LNCAP (cell line): ENCODE data around the gene STK17A.

Source experiments
- TF ChIP-seq, protein P1 (sequence below): fragments of 450-650 bp; IDR thresholded peaks from 2 replicates; pipeline ENCODE4 v1.5.1; 2017; ENCODE audit warnings: mild to moderate bottlenecking

The STK17A gene

DNA sequence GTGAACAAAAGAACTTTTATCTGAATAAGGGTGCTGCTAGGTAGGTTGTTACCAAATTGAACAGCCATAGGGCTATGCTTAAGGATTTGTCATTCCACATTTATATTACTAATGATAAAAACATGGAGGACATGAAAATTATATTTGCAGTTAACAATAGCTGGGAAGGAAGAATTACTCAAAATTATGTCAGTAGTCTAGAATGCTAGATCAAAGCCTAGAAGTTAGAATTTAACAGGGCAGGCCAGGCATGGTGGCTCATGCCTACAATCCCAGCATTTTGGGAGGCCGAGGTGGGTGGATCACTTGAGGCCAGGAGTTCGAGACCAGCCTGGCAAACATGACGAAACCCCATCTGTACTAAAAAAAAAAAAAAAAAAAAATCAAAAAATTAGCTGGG is 9.4 kb downstream of the STK17A start:
- TF ChIP-seq, protein P1, sequence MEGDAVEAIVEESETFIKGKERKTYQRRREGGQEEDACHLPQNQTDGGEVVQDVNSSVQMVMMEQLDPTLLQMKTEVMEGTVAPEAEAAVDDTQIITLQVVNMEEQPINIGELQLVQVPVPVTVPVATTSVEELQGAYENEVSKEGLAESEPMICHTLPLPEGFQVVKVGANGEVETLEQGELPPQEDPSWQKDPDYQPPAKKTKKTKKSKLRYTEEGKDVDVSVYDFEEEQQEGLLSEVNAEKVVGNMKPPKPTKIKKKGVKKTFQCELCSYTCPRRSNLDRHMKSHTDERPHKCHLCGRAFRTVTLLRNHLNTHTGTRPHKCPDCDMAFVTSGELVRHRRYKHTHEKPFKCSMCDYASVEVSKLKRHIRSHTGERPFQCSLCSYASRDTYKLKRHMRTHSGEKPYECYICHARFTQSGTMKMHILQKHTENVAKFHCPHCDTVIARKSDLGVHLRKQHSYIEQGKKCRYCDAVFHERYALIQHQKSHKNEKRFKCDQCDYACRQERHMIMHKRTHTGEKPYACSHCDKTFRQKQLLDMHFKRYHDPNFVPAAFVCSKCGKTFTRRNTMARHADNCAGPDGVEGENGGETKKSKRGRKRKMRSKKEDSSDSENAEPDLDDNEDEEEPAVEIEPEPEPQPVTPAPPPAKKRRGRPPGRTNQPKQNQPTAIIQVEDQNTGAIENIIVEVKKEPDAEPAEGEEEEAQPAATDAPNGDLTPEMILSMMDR, result no peak

DNA sequence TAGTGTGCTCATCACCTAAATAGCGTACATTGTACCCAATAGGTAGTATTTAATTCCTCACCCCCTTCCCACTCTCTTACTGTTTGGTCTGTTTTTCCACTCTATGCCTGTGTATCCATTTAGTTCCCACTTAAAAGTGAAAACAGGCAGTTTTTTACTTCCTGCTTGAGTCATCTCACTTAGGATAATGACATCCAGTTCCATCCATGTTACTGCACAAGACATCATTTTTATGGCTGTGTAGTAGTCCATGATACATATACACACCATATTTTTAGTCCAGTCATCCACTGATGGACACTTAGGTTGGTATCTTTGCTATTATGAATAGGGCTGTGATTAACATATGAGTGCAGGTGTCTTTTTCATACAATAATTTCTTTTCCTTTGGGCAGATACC is 10.1 kb downstream of the STK17A start:
- TF ChIP-seq, protein P1, result no peak

DNA sequence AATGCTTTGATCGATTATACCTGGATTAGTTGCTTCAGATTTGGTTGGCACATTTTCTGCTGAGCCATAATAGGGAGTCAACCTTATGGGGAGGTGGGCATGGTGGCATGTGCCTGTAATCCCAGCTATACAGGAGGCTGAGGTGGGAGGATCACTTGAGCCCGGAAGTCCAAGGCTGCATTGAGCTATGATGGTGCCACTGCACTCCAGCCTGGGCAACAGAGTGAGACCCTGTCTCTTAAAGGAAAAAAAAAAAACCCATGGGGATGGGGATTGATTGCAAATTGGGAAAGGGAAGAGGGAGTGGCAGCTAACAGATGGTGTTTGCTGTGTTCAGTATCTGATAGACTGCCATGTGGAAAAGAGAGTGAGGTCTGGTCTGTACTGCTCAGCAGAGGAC is 11.1 kb downstream of the STK17A start:
- TF ChIP-seq, protein P1, result no peak

DNA sequence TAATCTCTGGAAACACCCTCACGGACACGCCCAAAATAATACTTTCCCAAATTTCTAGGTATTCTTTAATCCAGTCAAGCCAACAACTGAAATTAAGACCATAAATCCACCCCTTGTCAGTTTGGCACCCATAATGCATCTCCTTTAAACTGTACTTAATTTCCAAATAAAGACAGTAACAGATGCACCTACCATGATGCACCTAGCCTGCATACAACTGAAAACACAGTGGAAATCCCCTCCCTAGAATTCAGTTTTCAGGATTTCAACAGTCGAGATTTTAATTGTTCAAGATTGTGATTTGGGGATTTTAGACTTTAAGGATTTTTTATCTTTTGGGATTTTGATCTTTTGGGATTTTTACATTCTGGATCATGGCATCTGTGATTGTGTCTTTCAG is 17.1 kb downstream of the STK17A start:
- TF ChIP-seq, protein P1, result no peak

DNA sequence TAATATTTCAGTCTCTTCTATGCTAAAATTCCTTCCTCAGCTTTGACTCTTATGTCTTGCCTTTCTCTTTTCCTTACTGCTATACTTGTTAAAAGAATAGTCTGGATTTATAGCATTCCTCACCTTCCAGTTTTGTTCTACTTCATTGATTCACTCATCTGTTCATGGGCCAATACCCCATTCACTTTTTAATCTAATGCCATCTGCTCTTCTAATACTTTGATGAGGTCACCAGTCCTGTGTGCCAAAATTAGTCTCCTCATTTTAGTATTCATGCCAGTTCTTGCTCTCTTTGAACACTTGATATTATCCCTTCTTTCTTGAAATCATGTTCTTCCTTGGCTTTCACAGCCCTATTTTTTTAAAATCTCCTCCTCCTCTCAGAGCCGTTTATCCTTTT is 19.3 kb downstream of the STK17A start:
- TF ChIP-seq, protein P1, result no peak

DNA sequence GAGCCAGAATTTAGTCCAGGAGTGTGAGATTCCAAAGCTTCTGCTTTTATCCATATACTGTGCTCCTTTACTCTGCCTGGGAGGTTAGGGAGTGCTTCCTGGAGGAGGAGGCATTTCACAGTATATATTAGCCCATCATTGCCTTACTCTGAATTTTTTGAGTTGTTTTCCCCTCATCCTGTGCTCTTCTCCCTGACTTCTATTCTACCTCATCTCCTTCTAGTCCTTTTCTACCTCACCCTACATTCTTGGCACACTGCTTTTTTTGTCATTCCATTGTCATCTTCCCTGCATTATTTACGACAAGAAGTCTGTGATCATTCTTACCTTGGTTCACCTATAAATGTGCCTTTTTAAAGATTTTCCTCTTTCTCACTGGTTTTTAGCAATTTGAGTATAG is 21.3 kb downstream of the STK17A start:
- TF ChIP-seq, protein P1, result no peak

DNA sequence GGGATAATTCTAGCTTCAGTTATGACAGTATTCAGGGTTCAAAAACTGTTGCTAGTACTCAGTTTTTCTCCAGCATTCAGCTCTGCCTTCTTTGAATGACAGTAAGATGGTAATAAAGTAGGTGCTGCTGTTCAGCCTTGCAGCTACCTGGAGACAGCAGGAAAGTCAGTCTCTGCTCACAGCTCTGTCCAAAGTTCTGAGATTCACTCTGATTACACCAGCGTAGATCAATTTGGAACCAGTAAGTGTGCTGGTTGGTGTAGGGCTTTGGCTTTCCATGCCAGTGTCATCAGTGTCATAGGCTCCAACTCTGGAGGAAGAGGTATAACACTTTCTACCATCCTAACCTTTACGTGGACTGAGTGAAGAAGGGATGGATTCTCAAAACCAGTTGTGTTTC is 26.2 kb downstream of the STK17A start:
- TF ChIP-seq, protein P1, result no peak

DNA sequence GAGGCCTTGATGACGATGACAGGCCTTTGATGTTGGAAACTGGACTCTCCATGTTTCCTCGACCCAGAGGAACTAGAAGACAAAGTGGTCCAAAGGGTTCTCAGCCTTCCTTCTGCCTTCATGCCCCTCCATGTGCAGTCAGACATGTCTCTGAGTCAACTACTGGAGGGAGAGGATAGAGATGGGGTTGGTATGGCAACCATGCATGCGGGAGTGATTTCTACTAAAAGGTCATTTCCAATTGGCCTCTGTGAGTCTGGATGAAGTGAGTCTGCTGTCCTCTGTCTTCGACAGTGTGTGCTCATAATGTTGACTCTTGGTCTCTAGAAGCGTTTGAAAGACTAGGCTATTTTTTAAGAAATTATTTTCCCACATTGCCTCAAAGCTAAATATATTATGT is 29.2 kb downstream of the STK17A start:
- TF ChIP-seq, protein P1, result no peak
